Activated CD8-positive, alpha-beta memory T cell treated with anti-CD3 and anti-CD28 coated beads for 1 hour (primary cell): ENCODE data around the gene PDXK.
"Not testable (repeated sequence)": the region's sequence is repeated elsewhere in the genome, so short reads cannot be mapped to it uniquely, and the experiment has no call there.

Experiments
- DNase-seq, 2 donors: peaks; one replicate each; pipeline ENCODE4 v3.0.0-alpha.2; 2020; ENCODE audit warnings: low read depth in 1 of 2; ENCODE audit errors: extremely low read depth in 1 of 2

The PDXK gene

GRCh38 chr21:43697758-43698643 lies 20.9 kb upstream of the PDXK start:
- no peak for DNase-seq

GRCh38 chr21:43699492-43699777 lies 19.5 kb upstream of the PDXK start:
- DNase-seq: not testable (repeated sequence)

GRCh38 chr21:43699933-43700599 lies 18.9 kb upstream of the PDXK start:
- no peak for DNase-seq

- no peak for DNase-seq
Observed at GRCh38 chr21:43701936-43702784, 16.8 kb upstream of the PDXK start.

GRCh38 chr21:43702785-43703034 lies 16.2 kb upstream of the PDXK start:
- DNase-seq: no peak

- DNase-seq: no peak
Observed at GRCh38 chr21:43703035-43703880, 15.7 kb upstream of the PDXK start.

GRCh38 chr21:43707462-43707861 lies 11.5 kb upstream of the PDXK start:
- no peak for DNase-seq

- no peak for DNase-seq
Observed at GRCh38 chr21:43708745-43709381, 10.1 kb upstream of the PDXK start.

GRCh38 chr21:43712268-43712942 lies 6.5 kb upstream of the PDXK start:
- DNase-seq: no peak

GRCh38 chr21:43713123-43713522 lies 5.8 kb upstream of the PDXK start:
- not testable (repeated sequence) for DNase-seq

GRCh38 chr21:43716376-43717165 lies 2.4 kb upstream of the PDXK start:
- no peak for DNase-seq

GRCh38 chr21:43717166-43717853 lies 1.6 kb upstream of the PDXK start:
- no peak for DNase-seq

GRCh38 chr21:43717967-43718871 lies 710 bp upstream of the PDXK start:
- DNase-seq: no peak

- no peak for DNase-seq
Observed at GRCh38 chr21:43719748-43720538, 1.0 kb downstream of the PDXK start.

GRCh38 chr21:43720539-43721166 lies 1.7 kb downstream of the PDXK start:
- DNase-seq: no peak

GRCh38 chr21:43721206-43721605 lies 2.3 kb downstream of the PDXK start:
- no peak for DNase-seq
